A549 (cell line): Measurements from ENCODE around the gene ERI2.

ENCODE experiments used
- POLR2A ChIP-seq: IDR thresholded peaks from 2 replicates; pipeline ENCODE4 v1.6.1; 2012; ENCODE audit warnings: mild to moderate bottlenecking, low read length
- POLR2AphosphoS2 ChIP-seq: conservative IDR thresholded peaks from 2 replicates; pipeline ENCODE4 v1.6.1; 2012; ENCODE audit warnings: low read length, improper control_type of control experiment, inconsistent platforms
- TF ChIP-seq, protein P1 (sequence below): fragments of >200 bp; sonication (Bioruptor Twin); formaldehyde crosslinking; IDR thresholded peaks from 2 replicates; pipeline ENCODE4 v1.6.1; 2016

- TF ChIP-seq, protein P1, sequence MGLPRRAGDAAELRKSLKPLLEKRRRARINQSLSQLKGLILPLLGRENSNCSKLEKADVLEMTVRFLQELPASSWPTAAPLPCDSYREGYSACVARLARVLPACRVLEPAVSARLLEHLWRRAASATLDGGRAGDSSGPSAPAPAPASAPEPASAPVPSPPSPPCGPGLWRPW: no peak
- TF ChIP-seq POLR2AphosphoS2 (no peak), POLR2A (no peak)
These were observed 23.3 kb upstream of the ERI2 start for GRCh38 chr16:20829536-20829935.
